SK-N-SH (cell line): ENCODE data around the gene OLFML1. TPM values are rescaled to one million over a fixed set of nuclear protein-coding genes. Genes with fewer than 3 reads are reported as not detected.

Experiments
- CTCF ChIA-PET: fragments of 300-600, 350-600 bp; formaldehyde crosslinking; extraction: SDS; loops from one replicate; lab custom pipeline; 2021; lab: Yijun Ruan, JAX
- POLR2A ChIA-PET: fragments of 350-600 bp; sonication (Branson Sonifier 250); formaldehyde crosslinking; extraction: SDS; loops from one replicate; lab custom pipeline; 2020; ENCODE audit warnings: antibody characterized with exemption, inconsistent platforms; lab: Yijun Ruan, JAX
- DNase-seq: peaks from one replicate; pipeline ENCODE4 v3.0.0; 2012
- H2AFZ ChIP-seq: fragments of 200-600 bp; sonication (generic); 2 replicates; pipeline ENCODE4 v1.8.1; 2016; ENCODE audit warnings: antibody characterized with exemption, mild to moderate bottlenecking, low read depth
- H3F3A ChIP-seq: fragments of 200-600 bp; sonication (generic); replicated peaks from 2 replicates; pipeline ENCODE3; 2016; ENCODE audit warnings: antibody characterized with exemption, mild to moderate bottlenecking; ENCODE audit not compliant: insufficient read depth
- H3K27ac ChIP-seq, 2 experiments: fragments of 200-500 bp in 1 of 2; fragments of 200-600 bp in 1 of 2; sonication (Bioruptor generic) in 1 of 2; sonication (generic), shearing (Covaris generic) in 1 of 2; 2 replicates each; pipeline versions ENCODE4 v1.5.1 to v1.6.1; 2014 to 2016; ENCODE audit warnings: low read depth in 2 of 2, inconsistent platforms in 1 of 2, low read length in 1 of 2, mild to moderate bottlenecking in 1 of 2, mixed read lengths in 1 of 2
- H3K27me3 ChIP-seq: fragments of 200-600 bp; sonication (generic), shearing (Covaris generic); 2 replicates; pipeline ENCODE4 v1.6.1; 2016; ENCODE audit warnings: mixed run types; ENCODE audit not compliant: insufficient read depth
- H3K36me3 ChIP-seq, 2 experiments: fragments of 200-500 bp in 1 of 2; fragments of 200-600 bp in 1 of 2; sonication (Bioruptor generic) in 1 of 2; sonication (generic) in 1 of 2; replicated peaks in 1 of 2; 2 replicates each; pipeline versions ENCODE3 to v1.5.1; 2014 to 2016; ENCODE audit warnings: low read length in 1 of 2, mild to moderate bottlenecking in 1 of 2; ENCODE audit not compliant: insufficient read depth in 2 of 2, control insufficient read depth in 1 of 2
- H3K4me1 ChIP-seq, 2 experiments: fragments of 200-500 bp in 1 of 2; fragments of 200-600 bp in 1 of 2; sonication (Bioruptor generic) in 1 of 2; sonication (generic), shearing (Covaris generic) in 1 of 2; 2 replicates each; pipeline versions ENCODE4 v1.5.1 to v1.6.1; 2014 to 2016; ENCODE audit warnings: low read depth in 1 of 2, low read length in 1 of 2, mixed run types in 1 of 2; ENCODE audit not compliant: insufficient read depth in 2 of 2, control insufficient read depth in 1 of 2
- H3K4me2 ChIP-seq: fragments of 200-600 bp; sonication (generic), shearing (Covaris generic); 2 replicates; pipeline ENCODE4 v1.6.1; 2017; ENCODE audit warnings: mixed run types
- H3K4me3 ChIP-seq, 2 experiments: fragments of 200-500 bp in 1 of 2; fragments of 200-600 bp in 1 of 2; sonication (Bioruptor generic) in 1 of 2; sonication (generic), shearing (Covaris generic) in 1 of 2; 2 replicates each; pipeline versions ENCODE4 v1.5.1 to v1.8.1; 2014 to 2016; ENCODE audit warnings: low read depth in 2 of 2, inconsistent platforms in 1 of 2, low read length in 1 of 2, mild to moderate bottlenecking in 1 of 2, mixed read lengths in 1 of 2, moderate library complexity in 1 of 2
- H3K79me2 ChIP-seq: fragments of 200-600 bp; sonication (generic); 2 replicates; pipeline ENCODE4 v1.8.1; 2017; ENCODE audit warnings: mild to moderate bottlenecking; ENCODE audit not compliant: insufficient read depth
- H3K9ac ChIP-seq: fragments of 200-600 bp; sonication (generic); 2 replicates; pipeline ENCODE4 v1.6.1; 2017; ENCODE audit warnings: mixed run types
- H3K9me2 ChIP-seq: fragments of 200-600 bp; sonication (generic); 2 replicates; pipeline ENCODE4 v1.6.1; 2017; ENCODE audit warnings: mixed run types
- H3K9me3 ChIP-seq: fragments of 200-600 bp; sonication (generic); 2 replicates; pipeline ENCODE4 v1.6.1; 2017; ENCODE audit warnings: mixed run types, mild to moderate bottlenecking, moderate library complexity
- H4K20me1 ChIP-seq: fragments of 200-600 bp; sonication (generic); 2 replicates; pipeline ENCODE4 v1.6.1; 2017; ENCODE audit warnings: mild to moderate bottlenecking, mixed run types; ENCODE audit not compliant: insufficient read depth
- CHD2 ChIP-seq: fragments of 150-350 bp; IDR thresholded peaks from 2 replicates; pipeline ENCODE4 v1.6.1; 2018; ENCODE audit warnings: low read length; ENCODE audit not compliant: partially characterized antibody
- CTCF ChIP-seq: fragments of 200-600 bp; sonication (generic); IDR thresholded peaks from 2 replicates; pipeline ENCODE4 v1.6.1; 2017; ENCODE audit warnings: antibody characterized with exemption, mild to moderate bottlenecking, moderate library complexity
- ELF1 ChIP-seq: IDR thresholded peaks from 2 replicates; pipeline ENCODE4 v1.4.0; 2012
- EP300 ChIP-seq, 2 experiments: IDR thresholded peaks; 2 replicates each; pipeline versions ENCODE4 v1.4.0 to v1.6.1; 2012; ENCODE audit warnings: borderline replicate concordance in 1 of 2, low read depth in 1 of 2, low read length in 1 of 2
- FOSL2 ChIP-seq: IDR thresholded peaks from 2 replicates; pipeline ENCODE4 v1.4.0; 2012; ENCODE audit warnings: low read depth, mild to moderate bottlenecking, moderate library complexity, borderline replicate concordance
- FOXJ3 ChIP-seq: sonication (generic); formaldehyde crosslinking; IDR thresholded peaks from 2 replicates; pipeline ENCODE4 v1.5.1; 2020; ENCODE audit warnings: mild to moderate bottlenecking, missing genetic modification reagents
- FOXM1 ChIP-seq: IDR thresholded peaks from 2 replicates; pipeline ENCODE4 v1.4.0; 2012; ENCODE audit warnings: low read depth, mild to moderate bottlenecking
- GABPA ChIP-seq: IDR thresholded peaks from 2 replicates; pipeline ENCODE4 v1.4.0; 2012; ENCODE audit warnings: low read depth, mild to moderate bottlenecking
- GATA2 ChIP-seq: sonication (generic); formaldehyde crosslinking; IDR thresholded peaks from 2 replicates; pipeline ENCODE4 v1.5.0; 2020; ENCODE audit warnings: mild to moderate bottlenecking, missing genetic modification reagents
- JUND ChIP-seq: IDR thresholded peaks from 2 replicates; pipeline ENCODE4 v1.4.0; 2012
- NFIC ChIP-seq: IDR thresholded peaks from 2 replicates; pipeline ENCODE4 v1.4.0; 2012; ENCODE audit warnings: borderline replicate concordance
- NRF1 ChIP-seq: IDR thresholded peaks from 2 replicates; pipeline ENCODE4 v1.6.1; 2012; ENCODE audit warnings: low read depth, mild to moderate bottlenecking, low read length
- RAD21 ChIP-seq: IDR thresholded peaks from 2 replicates; pipeline ENCODE4 v1.6.1; 2012; ENCODE audit warnings: mild to moderate bottlenecking, low read length
- RCOR1 ChIP-seq: fragments of 150-350 bp; IDR thresholded peaks from 2 replicates; pipeline ENCODE4 v1.6.1; 2017; ENCODE audit warnings: antibody characterized with exemption, low read length
- RFX5 ChIP-seq: IDR thresholded peaks from 2 replicates; pipeline ENCODE4 v1.6.1; 2012; ENCODE audit warnings: mild to moderate bottlenecking, improper control_type of control experiment, low read length
- RXRA ChIP-seq: IDR thresholded peaks from 2 replicates; pipeline ENCODE4 v1.4.0; 2012; ENCODE audit warnings: low read depth, mild to moderate bottlenecking, borderline replicate concordance
- SIN3A ChIP-seq: IDR thresholded peaks from 2 replicates; pipeline ENCODE4 v1.6.1; 2012; ENCODE audit warnings: low read depth, mild to moderate bottlenecking, low read length, moderate library complexity, borderline replicate concordance
- SMC3 ChIP-seq: IDR thresholded peaks from 2 replicates; pipeline ENCODE4 v1.6.1; 2012; ENCODE audit warnings: low read depth, low read length, improper control_type of control experiment
- TAF1 ChIP-seq: IDR thresholded peaks from 2 replicates; pipeline ENCODE4 v1.6.1; 2012; ENCODE audit warnings: low read depth, mild to moderate bottlenecking, low read length, moderate library complexity, borderline replicate concordance
- TEAD4 ChIP-seq: IDR thresholded peaks from 2 replicates; pipeline ENCODE4 v1.4.0; 2012; ENCODE audit warnings: mild to moderate bottlenecking, borderline replicate concordance; ENCODE audit not compliant: insufficient read depth
- USF2 ChIP-seq: fragments of 150-350 bp; IDR thresholded peaks from 2 replicates; pipeline ENCODE4 v1.6.1; 2017; ENCODE audit warnings: antibody characterized with exemption, low read length, low read depth, borderline replicate concordance
- YY1 ChIP-seq: IDR thresholded peaks from 2 replicates; pipeline ENCODE4 v1.4.0; 2012; ENCODE audit warnings: low read depth, mild to moderate bottlenecking
- WGBS: methylation state at CpG from one replicate; pipeline ENCODE4 v1.1.6; 2017; ENCODE audit warnings: low lambda C conversion rate; 5-methylcytosine and 5-hydroxymethylcytosine counted together
- polyA plus RNA-seq, 3 experiments: library from polyadenylated mRNA; depleted of rRNA; stranded (reverse); fragments of >200 nt; gene quantifications; 2 replicates each; pipeline ENCODE4 v1.2.3, GENCODE V29; 2012
- TF ChIP-seq, protein P1 (sequence below): IDR thresholded peaks from 2 replicates; pipeline ENCODE4 v1.4.0; 2012; ENCODE audit warnings: low read depth, borderline replicate concordance
- TF ChIP-seq, protein P2 (sequence below): IDR thresholded peaks from 2 replicates; pipeline ENCODE4 v1.6.1; 2012; ENCODE audit warnings: mild to moderate bottlenecking, low read depth, low read length, moderate library complexity
- TF ChIP-seq, protein P3 (sequence below): IDR thresholded peaks from 2 replicates; pipeline ENCODE4; 2012

The OLFML1 gene
- polyA plus RNA-seq, 1 of the 3 experiments (the other 2 are of a cell fraction) = not detected

GRCh38 chr11:7513234-7514098, 28.2 kb downstream of the OLFML1 start, which contains the start of gene PPFIBP2:
TSS of gene PPFIBP2 (plus strand) at chr11:7513999. CDS start at chr11:7549476, 35,477 bp downstream.
- Histone ChIP-seq H3K9me2 (no peaks in the 10 kb centered on the region), H3K27me3 (peaks cover 9% of the 10 kb centered on the region), H3K4me1 (peaks cover 0 to 18% of the 10 kb centered on the region in 2 experiments; a peak in 1 of 4 replicates), H3K27ac (peak within 1 kb of the TSS in 1 of 2 experiments; percentile 60; a peak in 1 of 4 replicates), H4K20me1 (no peaks in the 10 kb centered on the region), H3K79me2 (no peaks in the 10 kb centered on the region), H3K36me3 (no peaks in the 10 kb centered on the region), H2AFZ (peak within 1 kb of the TSS; percentile 98), H3K4me2 (peak within 1 kb of the TSS; percentile 93), H3F3A (no peaks in the 10 kb centered on the region), H3K9me3 (no peaks in the 10 kb centered on the region), H3K4me3 (peak within 1 kb of the TSS; percentile 63 to 76), H3K9ac (peak within 1 kb of the TSS; percentile 18; the same call in 1 of the 2 replicates)
- WGBS = 2% methylated on average over 20 of the region's 79 CpGs
- DNase-seq = peak; percentile 96
- CTCF ChIA-PET = interaction anchor here (0.6 to 7.0 kb wide), 39 partner anchors 8 to 1062 kb away, joined by 3 to 74 read pairs (median 4); no protein-coding TSS in a partner anchor
- POLR2A ChIA-PET = interaction anchor here (0.8 kb wide), 1 partner anchor 58 kb away, joined by 3 read pairs; no protein-coding TSS in a partner anchor
- TF ChIP-seq, protein P1, sequence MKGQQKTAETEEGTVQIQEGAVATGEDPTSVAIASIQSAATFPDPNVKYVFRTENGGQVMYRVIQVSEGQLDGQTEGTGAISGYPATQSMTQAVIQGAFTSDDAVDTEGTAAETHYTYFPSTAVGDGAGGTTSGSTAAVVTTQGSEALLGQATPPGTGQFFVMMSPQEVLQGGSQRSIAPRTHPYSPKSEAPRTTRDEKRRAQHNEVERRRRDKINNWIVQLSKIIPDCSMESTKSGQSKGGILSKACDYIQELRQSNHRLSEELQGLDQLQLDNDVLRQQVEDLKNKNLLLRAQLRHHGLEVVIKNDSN = peak; percentile 92
- TF ChIP-seq SIN3A (no peak), CHD2 (no peak), EP300 (IDR thresholded peaks at IDR 0.05; ENCODE audit: borderline replicate concordance in 1 of 2, low read depth in 1 of 2, low read length in 1 of 2) (no peak), ELF1 (no peak), NRF1 (no peak), RFX5 (no peak), SMC3 (peak; percentile 60), RXRA (no peak), TAF1 (no peak), YY1 (no peak), CTCF (peak; percentile 79), GATA2 (CRISPR knock-in tag) (no peak), RAD21 (peak; percentile 69), NFIC (no peak), RCOR1 (no peak), GABPA (no peak), FOXJ3 (CRISPR knock-in tag) (no peak), FOSL2 (no peak), TEAD4 (no peak), FOXM1 (no peak), USF2 (peak; percentile 53; the same call in 1 of the 2 replicates), JUND (no peak)
- TF ChIP-seq, protein P2, sequence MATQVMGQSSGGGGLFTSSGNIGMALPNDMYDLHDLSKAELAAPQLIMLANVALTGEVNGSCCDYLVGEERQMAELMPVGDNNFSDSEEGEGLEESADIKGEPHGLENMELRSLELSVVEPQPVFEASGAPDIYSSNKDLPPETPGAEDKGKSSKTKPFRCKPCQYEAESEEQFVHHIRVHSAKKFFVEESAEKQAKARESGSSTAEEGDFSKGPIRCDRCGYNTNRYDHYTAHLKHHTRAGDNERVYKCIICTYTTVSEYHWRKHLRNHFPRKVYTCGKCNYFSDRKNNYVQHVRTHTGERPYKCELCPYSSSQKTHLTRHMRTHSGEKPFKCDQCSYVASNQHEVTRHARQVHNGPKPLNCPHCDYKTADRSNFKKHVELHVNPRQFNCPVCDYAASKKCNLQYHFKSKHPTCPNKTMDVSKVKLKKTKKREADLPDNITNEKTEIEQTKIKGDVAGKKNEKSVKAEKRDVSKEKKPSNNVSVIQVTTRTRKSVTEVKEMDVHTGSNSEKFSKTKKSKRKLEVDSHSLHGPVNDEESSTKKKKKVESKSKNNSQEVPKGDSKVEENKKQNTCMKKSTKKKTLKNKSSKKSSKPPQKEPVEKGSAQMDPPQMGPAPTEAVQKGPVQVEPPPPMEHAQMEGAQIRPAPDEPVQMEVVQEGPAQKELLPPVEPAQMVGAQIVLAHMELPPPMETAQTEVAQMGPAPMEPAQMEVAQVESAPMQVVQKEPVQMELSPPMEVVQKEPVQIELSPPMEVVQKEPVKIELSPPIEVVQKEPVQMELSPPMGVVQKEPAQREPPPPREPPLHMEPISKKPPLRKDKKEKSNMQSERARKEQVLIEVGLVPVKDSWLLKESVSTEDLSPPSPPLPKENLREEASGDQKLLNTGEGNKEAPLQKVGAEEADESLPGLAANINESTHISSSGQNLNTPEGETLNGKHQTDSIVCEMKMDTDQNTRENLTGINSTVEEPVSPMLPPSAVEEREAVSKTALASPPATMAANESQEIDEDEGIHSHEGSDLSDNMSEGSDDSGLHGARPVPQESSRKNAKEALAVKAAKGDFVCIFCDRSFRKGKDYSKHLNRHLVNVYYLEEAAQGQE = no peak
- TF ChIP-seq, protein P3, sequence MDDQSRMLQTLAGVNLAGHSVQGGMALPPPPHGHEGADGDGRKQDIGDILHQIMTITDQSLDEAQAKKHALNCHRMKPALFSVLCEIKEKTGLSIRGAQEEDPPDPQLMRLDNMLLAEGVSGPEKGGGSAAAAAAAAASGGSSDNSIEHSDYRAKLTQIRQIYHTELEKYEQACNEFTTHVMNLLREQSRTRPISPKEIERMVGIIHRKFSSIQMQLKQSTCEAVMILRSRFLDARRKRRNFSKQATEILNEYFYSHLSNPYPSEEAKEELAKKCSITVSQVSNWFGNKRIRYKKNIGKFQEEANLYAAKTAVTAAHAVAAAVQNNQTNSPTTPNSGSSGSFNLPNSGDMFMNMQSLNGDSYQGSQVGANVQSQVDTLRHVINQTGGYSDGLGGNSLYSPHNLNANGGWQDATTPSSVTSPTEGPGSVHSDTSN = no peak
